Measurements from ENCODE around the gene MYT1. TPM values are rescaled to one million over a fixed set of nuclear protein-coding genes. Genes with fewer than 3 reads are reported as not detected.

Gene MYT1
- total RNA-seq, 4 donors from 2014 or later, result 0.16 to 0.55 TPM; not detected in 2

GRCh38 chr20:64222291-64222735, 58.1 kb downstream of the MYT1 start:
- peaks cover 0 to 4% (median 0%) of the 10 kb centered on the region in 4 donors for H3K4me1 ChIP-seq
- TF ChIP-seq EP300 (IDR thresholded peaks at IDR 0.05; ENCODE audit: low read depth), result no peak
- no peak for TF ChIP-seq CTCF (IDR thresholded peaks at IDR 0.05)
- no peak for TF ChIP-seq POLR2A (IDR thresholded peaks at IDR 0.05)
- TF ChIP-seq POLR2AphosphoS5 (IDR thresholded peaks at IDR 0.05), result no peak
- no peaks in the 10 kb centered on the region for H3K9me3 ChIP-seq
- WGBS, 2 donors (ENCODE audit: low coverage in 1 of 2), result 61% methylated on average over 3 of the region's 5 CpGs; no CpG with 5 or more reads in 1 of the 2 donors
- DNase-seq, result no peak
- intact Hi-C loops (cut with DNase I; ENCODE audit: low total_unique reads), result no loop called here
- no peak overlapping the region for H3K27ac ChIP-seq
- in situ Hi-C loops (cut with MboI; ENCODE audit: low pct_ligation_motif_present in 1 of 4, low pct_unique_long_range_greater_than_20kb in 1 of 4, low sequenced_read_pairs in 3 of 4), result no loop called here
- no peaks in the 10 kb centered on the region for H3K27me3 ChIP-seq
- H3K4me3 ChIP-seq, result no peak overlapping the region
- no peaks in the 10 kb centered on the region for H3K36me3 ChIP-seq

GRCh38 chr20:64222851-64223525, 58.7 kb downstream of the MYT1 start:
- intact Hi-C loops (cut with DNase I; ENCODE audit: low total_unique reads) (no loop called here), in situ Hi-C loops (cut with MboI; ENCODE audit: low pct_ligation_motif_present in 1 of 4, low pct_unique_long_range_greater_than_20kb in 1 of 4, low sequenced_read_pairs in 3 of 4) (no loop called here)
- Histone ChIP-seq H3K4me3 (no peak overlapping the region), H3K36me3 (no peaks in the 10 kb centered on the region), H3K4me1 (peaks cover 0 to 4% (median 0%) of the 10 kb centered on the region in 4 donors), H3K27me3 (no peaks in the 10 kb centered on the region), H3K27ac (no peak overlapping the region), H3K9me3 (no peaks in the 10 kb centered on the region)
- DNase-seq, result no peak
- WGBS, 2 donors (ENCODE audit: low coverage in 1 of 2), result 86% methylated on average over 12 to 20 of the region's 20 CpGs
- TF ChIP-seq EP300 (IDR thresholded peaks at IDR 0.05; ENCODE audit: low read depth), result no peak
- TF ChIP-seq CTCF (IDR thresholded peaks at IDR 0.05), result no peak
- no peak for TF ChIP-seq POLR2AphosphoS5 (IDR thresholded peaks at IDR 0.05)
- no peak for TF ChIP-seq POLR2A (IDR thresholded peaks at IDR 0.05)

GRCh38 chr20:64223526-64224067, 59.3 kb downstream of the MYT1 start:
- no peak overlapping the region for H3K27ac ChIP-seq
- H3K27me3 ChIP-seq, result no peaks in the 10 kb centered on the region
- H3K36me3 ChIP-seq, result no peaks in the 10 kb centered on the region
- 63 to 80% methylated on average over 8 of the region's 13 CpGs for WGBS, 2 donors (ENCODE audit: low coverage in 1 of 2)
- in situ Hi-C loops (cut with MboI; ENCODE audit: low pct_ligation_motif_present in 1 of 4, low pct_unique_long_range_greater_than_20kb in 1 of 4, low sequenced_read_pairs in 3 of 4), result no loop called here
- H3K4me3 ChIP-seq, result no peak overlapping the region
- DNase-seq, result no peak
- peaks cover 0 to 8% (median 3%) of the 10 kb centered on the region in 4 donors for H3K4me1 ChIP-seq
- intact Hi-C loops (cut with DNase I; ENCODE audit: low total_unique reads), result no loop called here
- no peaks in the 10 kb centered on the region for H3K9me3 ChIP-seq
- no peak for TF ChIP-seq EP300 (IDR thresholded peaks at IDR 0.05; ENCODE audit: low read depth)
- no peak for TF ChIP-seq POLR2AphosphoS5 (IDR thresholded peaks at IDR 0.05)
- no peak for TF ChIP-seq POLR2A (IDR thresholded peaks at IDR 0.05)
- TF ChIP-seq CTCF (IDR thresholded peaks at IDR 0.05), result no peak

GRCh38 chr20:64224351-64225170, 60.3 kb downstream of the MYT1 start:
- intact Hi-C loops (cut with DNase I; ENCODE audit: low total_unique reads) (no loop called here), in situ Hi-C loops (cut with MboI; ENCODE audit: low pct_ligation_motif_present in 1 of 4, low pct_unique_long_range_greater_than_20kb in 1 of 4, low sequenced_read_pairs in 3 of 4) (no loop called here)
- Histone ChIP-seq H3K9me3 (no peaks in the 10 kb centered on the region), H3K27me3 (no peaks in the 10 kb centered on the region), H3K4me1 (peaks cover 0 to 12% (median 7%) of the 10 kb centered on the region in 4 donors), H3K27ac (no peak overlapping the region), H3K4me3 (no peak overlapping the region), H3K36me3 (no peaks in the 10 kb centered on the region)
- TF ChIP-seq POLR2A (IDR thresholded peaks at IDR 0.05), result no peak
- no peak for TF ChIP-seq EP300 (IDR thresholded peaks at IDR 0.05; ENCODE audit: low read depth)
- TF ChIP-seq POLR2AphosphoS5 (IDR thresholded peaks at IDR 0.05), result no peak
- 40 to 67% methylated on average over 6 to 10 of the region's 10 CpGs for WGBS, 2 donors (ENCODE audit: low coverage in 1 of 2)
- no peak for DNase-seq
